ENCODE data around the gene ZFAND3.
"Not testable (repeated sequence)": the region's sequence is repeated elsewhere in the genome, so short reads cannot be mapped to it uniquely, and the experiment has no call there.

ZFAND3 gene

GRCh38 chr6:37972994-37973757 lies 153.6 kb downstream of the ZFAND3 start:
- DNase-seq (ENCODE audit: low read depth) = no peak

- no peak for DNase-seq (ENCODE audit: low read depth)
These were observed 154.9 kb downstream of the ZFAND3 start for GRCh38 chr6:37974381-37974780.

GRCh38 chr6:37974943-37975342 lies 155.4 kb downstream of the ZFAND3 start:
- no peak for DNase-seq (ENCODE audit: low read depth)

GRCh38 chr6:37977715-37978114 lies 158.2 kb downstream of the ZFAND3 start:
- no peak for DNase-seq (ENCODE audit: low read depth)

GRCh38 chr6:37979392-37980221 lies 160.1 kb downstream of the ZFAND3 start:
- no peak for DNase-seq (ENCODE audit: low read depth)

GRCh38 chr6:37980222-37980595 lies 160.7 kb downstream of the ZFAND3 start:
- DNase-seq (ENCODE audit: low read depth) = no peak

- DNase-seq (ENCODE audit: low read depth) = no peak
These were observed 162.1 kb downstream of the ZFAND3 start for GRCh38 chr6:37981626-37982025.

GRCh38 chr6:37982317-37982716 lies 162.8 kb downstream of the ZFAND3 start:
- DNase-seq (ENCODE audit: low read depth) = no peak

GRCh38 chr6:37983720-37984501 lies 164.4 kb downstream of the ZFAND3 start:
- no peak for DNase-seq (ENCODE audit: low read depth)

GRCh38 chr6:37984578-37984977 lies 165.1 kb downstream of the ZFAND3 start:
- no peak for DNase-seq (ENCODE audit: low read depth)

- no peak for DNase-seq (ENCODE audit: low read depth)
These were observed 165.8 kb downstream of the ZFAND3 start for GRCh38 chr6:37985355-37985754.

- DNase-seq (ENCODE audit: low read depth) = no peak
These were observed 167.5 kb downstream of the ZFAND3 start for GRCh38 chr6:37987018-37987417.

- DNase-seq (ENCODE audit: low read depth) = no peak
These were observed 168.0 kb downstream of the ZFAND3 start for GRCh38 chr6:37987559-37987958.

- no peak for DNase-seq (ENCODE audit: low read depth)
These were observed 168.6 kb downstream of the ZFAND3 start for GRCh38 chr6:37988127-37988526.

- no peak for DNase-seq (ENCODE audit: low read depth)
These were observed 169.2 kb downstream of the ZFAND3 start for GRCh38 chr6:37988696-37989095.

GRCh38 chr6:37990762-37991525 lies 171.4 kb downstream of the ZFAND3 start:
- no peak for DNase-seq (ENCODE audit: low read depth)

- DNase-seq (ENCODE audit: low read depth) = no peak
These were observed 173.2 kb downstream of the ZFAND3 start for GRCh38 chr6:37992749-37993148.

GRCh38 chr6:37993194-37993593 lies 173.7 kb downstream of the ZFAND3 start:
- not testable (repeated sequence) for DNase-seq (ENCODE audit: low read depth)

GRCh38 chr6:37993596-37993995 lies 174.1 kb downstream of the ZFAND3 start:
- DNase-seq (ENCODE audit: low read depth) = no peak

- no peak for DNase-seq (ENCODE audit: low read depth)
These were observed 174.7 kb downstream of the ZFAND3 start for GRCh38 chr6:37994223-37994622.

- DNase-seq (ENCODE audit: low read depth) = no peak
These were observed 178.8 kb downstream of the ZFAND3 start for GRCh38 chr6:37998366-37998765.

GRCh38 chr6:38001386-38001785 lies 181.9 kb downstream of the ZFAND3 start:
- no peak for DNase-seq (ENCODE audit: low read depth)
